ENCODE data around the gene BMAL1.

The BMAL1 gene

GRCh38 chr11:13291361-13291760 is 13.8 kb downstream of the BMAL1 start:
- no peak for DNase-seq (ENCODE audit: low spot score)

DNA sequence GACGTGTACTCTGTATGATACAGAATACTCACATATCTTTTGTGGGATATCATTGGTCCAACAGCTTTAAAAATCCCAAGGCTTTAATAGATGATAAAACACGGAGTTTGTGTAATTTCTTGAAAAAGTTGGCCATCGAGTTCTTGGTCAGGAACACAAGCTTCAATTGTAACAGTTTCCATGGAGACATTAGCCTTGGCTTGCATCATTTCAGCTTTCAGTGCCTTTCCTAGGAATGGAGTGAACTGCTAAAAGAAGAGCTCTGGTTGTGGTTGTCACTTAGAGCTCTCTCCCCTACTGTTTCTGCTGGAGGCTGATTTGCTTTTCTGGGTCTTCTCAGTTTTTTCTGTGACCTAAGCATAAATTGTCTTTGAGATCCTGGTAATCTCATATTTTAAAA is 14.2 kb downstream of the BMAL1 start:
- DNase-seq (ENCODE audit: low spot score) = no peak

GRCh38 chr11:13292970-13293369 is 15.4 kb downstream of the BMAL1 start:
- DNase-seq (ENCODE audit: low spot score) = no peak

DNA sequence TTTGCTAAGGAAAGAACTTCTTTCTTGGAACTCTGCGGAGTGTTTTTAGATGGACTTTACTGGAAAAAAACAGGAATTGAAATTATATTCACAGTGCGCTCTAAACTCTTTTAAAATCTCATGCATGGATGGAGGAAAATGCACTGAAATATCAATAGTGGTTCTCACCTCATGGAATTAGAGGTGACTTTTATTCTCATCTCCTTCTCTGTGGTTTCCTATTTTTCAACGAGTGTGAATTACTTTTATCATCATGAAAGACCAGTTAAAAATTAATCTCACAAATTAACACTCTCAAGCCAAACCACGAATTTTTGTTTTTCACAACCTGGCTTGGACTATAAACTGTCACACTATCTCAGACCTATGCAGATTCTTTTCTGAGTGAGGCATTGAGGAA is 16.6 kb downstream of the BMAL1 start:
- DNase-seq (ENCODE audit: low spot score) = no peak

GRCh38 chr11:13294771-13295579 is 17.4 kb downstream of the BMAL1 start:
- DNase-seq (ENCODE audit: low spot score) = no peak

DNA sequence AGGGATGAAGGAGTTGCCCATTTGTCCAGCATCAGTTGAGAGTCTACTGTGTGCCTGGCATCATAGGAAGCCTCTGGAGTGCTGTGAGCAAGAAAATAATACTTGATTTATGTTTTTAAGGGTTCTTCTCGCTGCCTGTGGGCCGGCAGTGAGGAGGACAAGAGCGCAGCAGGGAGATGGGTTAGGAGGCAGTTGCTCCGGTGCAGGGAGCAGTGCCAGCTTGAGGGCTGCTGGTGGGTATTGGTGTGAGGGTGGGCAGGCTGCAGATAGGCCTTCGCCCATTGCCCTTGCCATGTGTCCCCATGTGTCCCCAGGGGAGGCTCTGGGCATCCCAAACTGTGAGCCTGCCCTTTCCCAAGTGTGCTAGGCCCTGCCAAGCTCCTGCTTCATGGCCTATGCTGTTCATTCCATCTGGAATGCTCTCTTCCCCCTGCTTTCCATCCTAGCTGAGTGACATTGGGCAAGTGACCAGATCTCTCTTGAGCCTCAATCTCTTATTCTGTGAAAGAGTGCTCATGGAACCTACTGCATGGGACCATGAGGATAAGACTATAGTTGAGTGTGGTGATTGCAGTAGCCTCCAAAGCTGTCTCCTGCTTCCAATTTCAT is 19.8 kb downstream of the BMAL1 start:
- no peak for DNase-seq (ENCODE audit: low spot score)

DNA sequence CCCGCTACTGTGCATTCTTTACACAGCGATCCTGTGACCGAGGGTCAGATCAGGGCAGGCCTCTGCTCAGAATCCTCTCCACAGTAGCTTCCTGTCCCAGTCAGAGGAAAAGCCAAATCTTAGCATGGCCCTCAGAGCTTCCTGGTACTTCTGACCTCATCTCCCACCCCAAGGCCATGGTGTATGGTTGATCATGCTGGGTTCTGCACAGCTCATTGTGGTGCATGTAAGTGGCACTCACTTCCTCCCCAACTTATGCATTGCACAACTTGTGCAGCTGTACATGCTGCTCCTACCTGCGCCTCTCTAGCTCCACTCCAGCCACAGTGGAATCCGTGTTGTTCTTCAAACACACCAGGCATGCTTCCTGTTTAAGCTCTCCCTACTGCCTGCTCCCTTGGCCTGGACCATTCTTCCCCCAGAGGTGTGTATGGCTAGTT is 20.3 kb downstream of the BMAL1 start:
- no peak for DNase-seq (ENCODE audit: low spot score)

DNA sequence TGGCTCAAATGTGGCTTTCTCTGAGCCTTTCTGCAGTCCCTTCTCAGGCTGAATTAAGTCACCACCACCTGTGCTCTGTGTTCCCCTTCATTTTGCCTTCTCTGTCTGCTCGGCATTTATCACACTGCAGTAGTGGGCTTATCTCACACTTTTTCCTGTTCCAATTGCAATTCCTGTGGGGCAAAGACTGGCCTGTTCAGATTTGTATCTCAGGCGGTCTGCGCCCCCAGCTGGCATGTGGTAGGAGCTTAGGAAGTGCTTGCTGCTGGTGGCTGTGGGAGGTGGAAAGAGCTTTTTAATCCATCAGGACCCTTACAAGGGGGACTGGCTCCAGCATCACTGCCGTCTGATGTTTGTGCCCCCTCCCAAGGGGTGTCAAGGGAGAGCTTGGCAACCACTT is 21.2 kb downstream of the BMAL1 start:
- DNase-seq (ENCODE audit: low spot score) = no peak

GRCh38 chr11:13301522-13301921 is 23.9 kb downstream of the BMAL1 start:
- no peak for DNase-seq (ENCODE audit: low spot score)

DNA sequence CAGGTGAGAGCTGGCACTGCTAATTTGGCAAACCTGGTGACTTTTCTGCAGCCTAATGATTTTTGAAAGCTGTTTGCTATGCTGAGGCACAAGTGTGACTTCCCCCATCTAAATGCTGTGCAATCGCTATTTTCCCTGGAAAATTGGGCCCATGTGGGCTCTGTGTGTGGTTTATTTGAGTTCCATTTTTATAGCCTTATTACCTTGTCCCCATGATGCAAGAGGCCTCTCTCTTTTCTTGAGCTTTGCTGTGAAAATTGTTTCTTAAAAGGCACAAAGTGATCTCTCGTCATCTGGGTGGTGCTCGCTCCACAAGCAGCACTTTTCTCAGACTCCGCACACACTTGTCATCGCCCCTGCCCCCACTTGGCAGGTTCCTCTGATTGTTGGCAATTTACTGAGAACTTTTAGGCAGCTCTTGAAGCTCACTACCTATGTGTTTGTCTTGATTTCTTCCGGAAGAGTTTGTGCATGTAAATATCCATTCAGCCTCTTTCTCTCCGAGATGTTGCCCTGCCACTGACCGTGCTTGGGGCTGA is 24.9 kb downstream of the BMAL1 start:
- DNase-seq (ENCODE audit: low spot score) = no peak

DNA sequence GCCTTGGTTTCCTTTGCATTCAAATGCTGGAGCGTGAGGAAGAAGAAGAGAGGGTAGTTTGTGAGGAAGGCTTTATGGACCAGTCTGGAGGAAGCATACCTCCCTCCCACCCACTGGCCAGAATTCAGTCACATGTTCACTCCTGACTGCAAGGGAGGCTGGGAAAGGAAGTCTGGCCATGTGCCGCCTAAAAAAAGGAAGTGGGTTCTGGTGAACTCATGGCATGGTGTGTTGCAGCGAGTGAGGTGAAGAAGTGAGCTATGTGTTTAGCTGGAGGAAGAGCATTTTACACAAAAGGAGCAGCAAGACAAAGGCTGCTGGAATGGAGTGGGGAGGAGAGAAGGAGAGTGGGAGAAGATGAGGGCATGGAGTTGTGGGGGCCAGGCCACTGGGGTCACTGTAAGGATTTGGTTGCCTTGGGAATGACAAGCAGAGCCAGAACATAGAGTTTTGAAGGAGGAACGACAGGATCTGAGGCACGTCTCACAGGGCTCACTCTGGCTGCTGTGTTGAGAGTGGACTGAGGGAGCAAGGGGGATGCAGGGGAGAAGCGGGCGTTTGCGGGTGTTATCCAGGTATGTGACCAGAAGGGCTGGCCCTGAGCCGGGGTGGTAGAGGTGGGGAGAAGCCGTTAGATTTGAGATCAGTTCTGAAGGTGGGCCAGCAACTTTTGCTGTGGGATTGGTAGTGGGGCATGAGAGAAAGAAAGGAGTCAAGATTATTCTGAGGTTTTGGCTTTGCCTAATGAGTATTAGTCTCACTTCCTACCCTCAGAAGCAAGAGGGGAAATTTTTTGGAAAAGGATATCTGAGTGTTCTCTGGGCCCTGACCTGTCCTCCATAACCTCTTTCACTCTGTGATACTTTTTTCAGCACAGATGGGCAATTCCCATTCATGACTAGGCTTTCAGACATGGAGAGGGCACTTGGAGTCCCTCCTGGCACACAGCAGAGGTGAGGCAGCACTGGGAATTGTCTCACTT is 26.4 kb downstream of the BMAL1 start:
- no peak for DNase-seq (ENCODE audit: low spot score)

GRCh38 chr11:13304655-13305335 is 27.2 kb downstream of the BMAL1 start:
- no peak for DNase-seq (ENCODE audit: low spot score)

DNA sequence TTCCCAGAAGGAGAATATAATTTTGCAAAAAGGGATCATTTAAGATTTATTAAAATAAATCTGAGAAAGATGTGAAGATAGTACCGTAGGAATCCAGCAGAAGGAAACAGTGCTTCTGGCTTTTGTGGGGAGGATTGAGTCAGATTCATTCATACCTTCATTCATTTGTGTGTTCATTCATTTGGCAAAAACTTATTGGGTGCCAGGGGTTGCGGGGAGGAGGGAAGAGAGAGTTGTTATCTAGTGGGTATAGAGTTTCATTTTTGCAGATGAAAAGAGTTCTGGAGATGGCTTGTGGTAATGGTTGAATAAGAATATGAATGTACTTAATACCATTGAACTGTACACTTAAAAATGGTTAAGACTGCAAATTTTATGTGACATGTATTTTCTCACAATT is 31.1 kb downstream of the BMAL1 start:
- no peak for DNase-seq (ENCODE audit: low spot score)

DNA sequence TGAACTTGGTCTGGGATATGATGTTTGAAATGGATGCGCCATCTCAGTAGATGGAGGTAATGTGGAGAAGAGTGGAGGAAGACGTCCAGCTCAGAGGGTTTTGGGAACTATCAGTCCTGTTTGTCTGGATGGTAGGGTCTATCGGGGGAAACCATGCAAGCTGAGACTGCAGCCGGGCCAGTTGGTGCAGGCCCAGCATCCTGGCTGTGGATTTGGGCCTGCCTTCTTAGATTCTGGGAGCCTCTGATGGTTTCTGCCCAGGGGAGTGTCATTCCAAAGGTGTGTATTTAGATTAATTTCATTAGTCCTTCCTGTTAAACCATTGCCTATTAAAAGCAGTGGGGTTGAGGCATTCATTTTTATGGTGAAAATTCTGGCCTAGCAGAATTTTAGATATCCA is 31.6 kb downstream of the BMAL1 start:
- DNase-seq (ENCODE audit: low spot score) = no peak

- DNase-seq (ENCODE audit: low spot score) = no peak
These were observed 32.9 kb downstream of the BMAL1 start for GRCh38 chr11:13310443-13310842.

DNA sequence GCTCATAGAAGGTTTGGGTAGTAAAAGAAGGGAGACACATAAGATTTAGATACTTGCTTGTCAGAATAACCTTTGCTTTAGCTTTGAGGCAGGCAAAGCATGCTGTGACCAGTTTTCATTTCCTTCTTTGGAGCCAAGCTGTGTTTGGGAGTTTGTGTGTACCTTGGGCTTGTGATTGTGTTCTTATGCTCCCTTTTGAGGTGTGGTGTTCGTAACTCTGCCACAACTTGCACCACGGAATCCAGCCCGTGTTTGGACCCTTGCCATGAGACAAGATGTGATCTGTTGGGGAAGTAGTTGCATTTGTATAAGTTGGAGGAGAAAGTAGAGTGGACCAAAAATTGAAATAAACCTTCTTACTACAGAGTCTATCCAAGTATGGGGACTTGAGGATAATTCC is 34.0 kb downstream of the BMAL1 start:
- DNase-seq (ENCODE audit: low spot score) = no peak

- no peak for DNase-seq (ENCODE audit: low spot score)
These were observed 35.6 kb downstream of the BMAL1 start for GRCh38 chr11:13313005-13313819.

DNA sequence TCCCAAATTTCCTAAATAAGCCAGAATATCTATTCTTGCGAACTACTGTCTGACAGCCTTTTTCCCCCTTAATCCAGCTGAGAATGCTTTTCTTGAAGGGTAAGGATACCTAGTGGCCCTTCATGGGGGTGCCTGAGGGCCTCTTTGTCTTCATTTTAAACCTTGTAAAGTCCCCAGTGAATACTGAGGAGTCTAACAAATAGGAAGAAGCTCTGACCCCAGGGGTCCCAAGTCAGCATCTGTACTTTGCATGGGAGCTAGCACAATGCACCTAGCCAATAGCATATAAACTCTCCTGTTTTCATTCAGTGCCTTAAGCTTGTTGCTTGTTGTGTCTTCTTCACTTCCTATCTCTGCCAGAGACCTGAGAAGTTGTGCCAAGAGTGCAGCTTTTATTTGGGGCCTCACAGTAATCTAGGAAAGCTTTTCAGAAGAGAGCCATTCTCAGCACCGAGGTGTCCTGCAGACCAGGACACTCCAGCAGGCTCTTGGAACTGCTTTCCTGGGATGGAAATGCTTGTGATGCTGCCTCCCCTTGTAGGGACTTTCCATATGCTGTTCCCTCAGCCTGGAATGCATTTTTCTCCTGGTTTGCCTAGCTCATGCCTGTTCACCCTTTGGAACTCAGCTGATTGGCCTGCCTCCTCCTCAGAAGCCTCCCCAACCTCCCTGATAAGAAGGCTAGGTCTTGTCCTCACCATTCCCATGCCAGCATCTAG is 37.2 kb downstream of the BMAL1 start:
- DNase-seq (ENCODE audit: low spot score) = peak; percentile 19

DNA sequence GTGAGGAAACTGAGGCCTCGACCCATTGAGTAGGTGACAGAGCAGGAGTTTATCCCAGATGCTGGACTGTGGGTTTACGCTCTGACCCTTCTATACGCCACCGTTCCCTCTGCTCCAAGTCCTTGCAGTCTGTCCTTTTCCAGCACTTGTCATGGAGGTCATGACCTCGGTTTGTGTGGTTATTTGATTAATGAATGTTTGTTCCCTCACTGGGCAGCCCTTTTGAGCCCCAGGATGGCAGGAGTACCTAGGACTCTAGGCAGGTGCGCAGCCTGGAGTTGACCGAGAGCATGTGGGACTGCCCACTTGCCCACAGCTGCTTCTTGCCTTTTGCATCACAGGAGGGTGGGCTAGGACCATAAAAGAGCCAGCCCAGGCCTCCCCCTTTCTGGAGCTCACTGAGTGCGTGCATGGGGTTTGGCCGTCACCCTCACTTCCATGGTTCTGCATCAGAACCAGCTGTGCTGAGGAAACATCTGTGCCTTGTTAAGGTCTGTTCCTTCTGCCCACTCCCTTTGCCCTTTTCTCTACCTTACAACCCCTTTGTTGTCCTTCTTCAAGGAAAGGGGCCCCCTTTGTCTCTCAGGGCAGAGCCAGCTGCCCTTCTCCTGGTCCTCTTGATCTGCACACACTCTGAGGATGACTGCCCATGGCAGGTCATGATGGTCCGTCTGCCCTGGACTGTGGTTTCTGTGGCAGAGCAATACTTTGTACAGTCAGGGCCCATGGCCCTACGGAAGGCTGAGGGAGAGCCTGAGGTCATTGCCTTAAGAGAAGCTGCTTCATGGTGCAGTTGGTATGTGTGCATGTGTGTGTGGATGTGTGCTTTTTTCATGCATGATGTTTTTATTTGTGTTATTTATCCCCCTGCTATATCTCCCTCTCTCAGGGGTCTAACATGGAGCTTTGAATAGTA is 38.2 kb downstream of the BMAL1 start:
- peak; percentile 37 for DNase-seq (ENCODE audit: low spot score)
